Forelimb muscle (tissue), 1 donor: Measurements from ENCODE around the gene AGPS. TPM values are rescaled to one million over a fixed set of nuclear protein-coding genes. Genes with fewer than 3 reads are reported as not detected.
"Not testable (repeated sequence)": the region's sequence is repeated elsewhere in the genome, so short reads cannot be mapped to it uniquely, and the experiment has no call there.

Source experiments
- DNase-seq: peaks from one replicate; pipeline ENCODE4 v3.0.0-alpha.2; 2013; ENCODE audit warnings: low read depth
- polyA plus RNA-seq: library from polyadenylated mRNA; unstranded; fragments of 120-200 nt; gene quantifications from one replicate; pipeline ENCODE4 v1.2.1, GENCODE V29; 2013; ENCODE audit not compliant: insufficient read length

Gene AGPS
- polyA plus RNA-seq, 1 donor, result 26.7 TPM

- no peak for DNase-seq
These were observed 7.4 kb upstream of the AGPS start for GRCh38 chr2:177385151-177385550.

- DNase-seq, result no peak
These were observed 676 bp upstream of the AGPS start for GRCh38 chr2:177391822-177392372.

DNA sequence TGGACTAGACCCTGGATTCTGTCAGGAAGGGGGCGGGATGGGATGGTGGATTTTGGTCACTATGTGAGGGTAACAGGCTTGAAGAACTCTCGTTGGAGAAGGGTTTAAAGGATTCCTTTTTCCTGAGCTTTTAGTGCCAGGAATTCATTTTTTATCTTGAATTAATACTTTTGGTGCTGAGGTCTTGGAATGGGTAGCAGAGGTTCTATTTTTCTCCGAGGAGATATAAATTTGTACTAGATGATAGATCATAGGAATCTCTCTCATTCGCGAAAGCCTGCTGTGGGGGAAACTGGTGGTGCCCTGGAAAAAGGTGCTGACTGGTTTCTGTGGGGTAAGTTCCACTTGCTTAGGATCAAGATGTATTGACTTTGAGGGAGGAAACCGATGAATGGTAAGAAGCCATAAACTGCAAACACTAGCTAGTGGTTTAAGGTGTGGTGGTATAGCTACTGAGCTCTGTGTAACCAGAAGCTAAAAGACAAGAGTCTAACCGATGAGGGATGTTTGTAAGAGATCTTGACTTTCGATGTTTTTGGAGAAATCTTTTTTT, 706 bp downstream of the AGPS start:
- DNase-seq, result no peak

GRCh38 chr2:177393824-177394593, 1.4 kb downstream of the AGPS start:
- no peak for DNase-seq

DNA sequence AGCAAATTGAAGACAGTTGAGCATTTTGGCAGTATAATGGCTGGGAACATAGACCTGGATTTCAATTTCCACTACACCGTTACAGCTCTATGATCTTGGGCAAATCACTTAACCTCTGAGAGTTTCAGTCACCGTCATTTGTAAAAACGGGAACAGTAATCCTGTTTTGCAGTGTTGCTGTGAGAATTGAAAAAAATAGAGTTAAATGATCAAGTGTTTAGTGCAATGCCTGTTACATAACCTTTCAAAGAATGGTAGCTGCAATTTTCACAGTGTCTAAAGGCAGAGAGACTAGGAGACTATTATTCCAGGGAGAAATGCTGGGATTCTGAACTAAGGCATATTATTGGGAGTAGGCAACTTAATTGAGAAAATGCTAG, 2.0 kb downstream of the AGPS start:
- no peak for DNase-seq

- DNase-seq, result no peak
These were observed 2.9 kb downstream of the AGPS start for GRCh38 chr2:177395351-177396065.

GRCh38 chr2:177396703-177397460, 4.3 kb downstream of the AGPS start:
- DNase-seq, result no peak

DNA sequence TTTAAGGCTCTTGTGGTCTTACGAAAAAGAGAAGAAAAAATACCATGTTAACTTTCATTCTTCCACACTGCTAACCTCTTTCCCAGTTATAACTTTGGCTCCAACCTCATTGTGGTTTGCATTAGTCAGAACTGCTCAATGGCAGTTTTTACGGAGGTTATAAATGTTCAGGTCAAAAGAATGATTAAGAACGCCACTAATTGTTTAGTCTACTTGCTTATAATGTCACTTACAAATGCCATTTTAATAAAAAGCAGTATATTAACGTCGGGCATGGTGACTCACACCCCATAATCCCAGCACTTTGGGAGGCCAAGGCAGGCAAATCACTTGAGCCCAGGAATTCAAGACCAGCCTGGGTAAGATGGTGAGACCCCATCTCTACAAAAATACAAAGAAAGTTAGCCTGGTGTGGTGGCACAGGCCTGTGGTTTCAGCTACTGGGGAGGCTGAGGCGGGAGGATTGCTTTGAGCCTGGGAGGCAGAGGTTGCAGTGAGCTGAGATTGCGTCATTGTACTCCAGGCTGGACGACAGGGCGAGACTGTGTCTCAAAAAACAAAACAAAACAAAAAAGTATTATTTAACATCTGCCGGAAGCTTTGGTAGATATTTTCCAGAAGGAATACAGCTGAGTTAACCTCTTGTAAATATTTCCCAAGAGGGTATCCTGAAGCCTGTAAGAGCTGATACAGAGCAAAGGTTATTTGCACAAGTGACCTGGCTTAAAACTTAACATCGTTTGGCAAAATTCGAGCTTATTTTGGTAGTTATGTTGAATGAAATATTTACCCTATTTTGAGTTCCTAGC, 5.1 kb downstream of the AGPS start:
- DNase-seq, result no peak

DNA sequence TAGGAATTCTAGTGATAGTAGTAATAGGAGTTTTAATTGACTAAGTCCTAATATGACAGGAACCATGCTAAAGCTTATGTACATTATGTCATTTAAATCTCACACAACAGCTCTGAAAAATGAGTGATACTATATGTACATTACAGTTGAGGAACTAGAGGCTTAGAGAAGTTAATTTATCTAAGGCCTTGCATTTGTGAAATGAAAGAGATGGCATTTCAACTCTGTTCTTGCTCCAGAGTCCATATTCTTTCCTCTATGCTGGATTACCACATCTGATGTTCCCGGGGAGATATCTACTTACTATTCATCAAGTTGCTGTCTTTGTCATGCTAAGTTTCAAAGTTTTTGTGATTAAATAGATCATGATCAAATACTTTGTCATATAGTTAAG, 5.7 kb downstream of the AGPS start:
- no peak for DNase-seq

DNA sequence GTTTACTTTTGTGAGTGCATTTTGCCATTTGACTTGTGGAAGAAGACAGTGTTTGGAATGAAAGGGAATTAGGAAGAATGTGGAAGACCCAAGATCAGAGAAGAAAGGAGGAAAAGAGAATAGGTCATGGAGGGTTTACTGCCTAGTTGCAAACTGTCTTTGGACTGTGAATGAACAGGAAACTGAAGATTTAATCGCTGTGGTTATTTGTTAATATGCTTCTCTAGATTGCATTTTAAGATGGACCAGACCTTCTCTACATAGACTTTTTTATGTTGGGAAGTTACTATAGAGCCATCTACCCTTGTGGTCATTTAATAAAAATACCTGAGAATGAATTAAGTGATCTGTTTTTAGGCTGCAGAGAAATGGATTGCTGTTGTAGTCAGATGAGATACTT, 6.2 kb downstream of the AGPS start:
- DNase-seq, result no peak

DNA sequence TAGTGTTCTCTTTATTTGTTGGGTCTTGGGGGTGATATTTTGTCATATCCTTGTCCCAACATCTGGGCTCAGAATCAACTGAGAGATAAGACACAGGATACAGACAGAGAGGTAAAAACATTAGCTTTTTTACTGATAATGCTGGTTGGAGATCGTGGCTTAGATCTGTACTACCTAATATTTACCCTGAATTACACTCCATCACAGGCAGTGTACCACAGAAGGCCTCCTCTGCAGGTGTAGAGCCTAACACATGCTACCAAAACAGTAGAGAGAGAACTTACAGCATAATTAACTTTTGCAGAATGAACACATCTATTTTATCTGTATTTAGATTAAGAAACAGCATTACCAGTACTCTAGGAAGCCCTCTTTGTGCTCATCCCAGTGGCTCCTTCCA, 6.8 kb downstream of the AGPS start:
- DNase-seq, result no peak

DNA sequence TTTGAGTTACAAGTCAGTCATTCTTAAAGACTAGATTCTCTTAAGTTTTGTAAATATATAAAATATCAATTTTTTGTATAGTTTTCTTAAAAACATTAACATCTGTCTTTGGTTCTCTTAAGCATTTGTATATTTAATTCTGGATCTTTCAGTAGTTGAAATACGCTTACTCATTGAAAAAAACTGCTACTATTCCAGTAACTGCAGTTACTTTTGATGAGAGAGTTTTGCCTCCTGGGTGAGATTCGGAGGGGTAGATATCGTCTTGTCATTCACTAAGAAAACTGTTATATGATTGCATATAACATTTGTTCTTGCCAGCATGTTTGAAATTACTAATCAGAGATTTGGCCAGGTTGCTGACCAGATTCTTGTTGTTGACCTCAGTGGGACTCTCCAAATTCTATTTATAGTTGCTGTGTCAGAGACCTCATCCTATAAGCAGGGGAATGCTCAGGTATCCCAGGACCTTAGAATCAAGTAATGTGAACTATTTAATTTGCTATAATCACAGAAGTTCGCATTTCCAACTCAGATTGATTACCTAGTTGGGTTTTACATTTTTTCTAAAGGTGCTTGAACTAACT, 7.9 kb downstream of the AGPS start:
- no peak for DNase-seq

DNA sequence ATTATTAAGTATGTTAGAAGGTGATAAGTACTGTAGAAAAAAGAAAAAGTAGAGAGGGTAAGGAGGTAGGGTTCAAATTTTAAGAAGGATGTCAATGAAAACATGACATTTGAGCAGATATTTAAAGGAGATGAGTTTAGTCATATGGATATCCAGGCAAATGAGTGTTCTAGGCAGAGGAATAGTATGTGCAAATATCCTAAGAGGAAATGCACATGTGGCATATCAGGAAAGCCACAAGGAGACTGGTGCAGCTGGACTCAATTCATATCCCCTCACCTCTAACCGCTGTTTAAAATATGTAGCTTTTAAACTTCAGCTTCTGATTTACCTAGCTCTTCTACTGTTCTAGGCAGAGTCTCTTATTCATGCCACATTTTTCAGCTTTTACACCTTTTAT, 9.5 kb downstream of the AGPS start:
- DNase-seq, result no peak

DNA sequence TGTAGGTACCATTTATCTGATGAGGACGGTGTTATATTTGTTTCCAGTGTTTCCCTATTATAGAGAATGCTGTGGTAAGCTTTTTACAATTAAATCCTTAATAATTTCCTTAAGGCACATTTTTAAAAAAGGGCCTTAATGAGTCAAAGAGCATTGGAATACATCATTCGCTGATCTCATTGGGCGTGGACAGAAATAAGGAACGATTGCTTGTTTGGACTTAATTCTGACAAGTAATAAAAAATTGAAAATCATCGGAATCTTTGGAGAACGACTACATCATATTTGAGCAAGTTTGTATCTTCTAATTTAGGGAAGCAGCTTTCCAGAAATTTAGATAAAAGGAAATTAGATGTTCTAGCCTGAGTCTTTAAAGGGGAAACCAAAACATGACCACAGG, 11.3 kb downstream of the AGPS start:
- DNase-seq, result no peak

GRCh38 chr2:177404243-177404642, 11.7 kb downstream of the AGPS start:
- DNase-seq, result no peak

DNA sequence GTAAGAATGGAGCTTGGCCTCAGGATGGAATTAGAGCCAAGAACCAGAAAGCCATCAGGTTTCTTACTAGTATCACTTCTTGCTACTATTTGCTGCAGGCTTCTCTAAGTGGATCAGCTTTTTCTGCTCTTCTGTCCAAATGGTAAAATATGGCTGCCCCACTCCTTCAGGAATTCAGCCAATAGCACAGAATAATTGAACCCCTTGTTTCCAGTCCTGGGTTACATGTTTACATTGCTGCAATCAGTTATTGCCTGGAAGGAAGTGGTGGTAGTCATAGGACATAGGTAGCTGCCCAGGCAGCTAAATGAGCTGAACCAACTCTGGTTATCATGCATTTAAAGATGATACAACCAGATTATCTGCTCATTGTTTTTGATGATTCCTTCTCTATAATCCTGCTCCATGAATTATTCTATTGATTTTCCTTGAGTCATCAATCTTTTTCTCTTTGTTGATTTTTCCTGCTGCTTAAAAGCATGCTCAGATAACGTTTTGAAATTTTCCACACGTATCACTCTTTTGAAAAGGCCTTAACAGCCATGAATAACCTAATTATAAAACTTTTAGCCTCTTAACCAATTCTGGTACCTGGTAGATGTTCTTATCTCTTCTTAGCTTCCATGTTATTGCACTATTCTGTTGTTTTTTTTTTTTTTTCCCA, 12.6 kb downstream of the AGPS start:
- no peak for DNase-seq

GRCh38 chr2:177406182-177406581, 13.6 kb downstream of the AGPS start:
- no peak for DNase-seq

GRCh38 chr2:177407031-177407430, 14.5 kb downstream of the AGPS start:
- DNase-seq, result no peak

- not testable (repeated sequence) for DNase-seq
These were observed 18.1 kb downstream of the AGPS start for GRCh38 chr2:177410629-177411028.

DNA sequence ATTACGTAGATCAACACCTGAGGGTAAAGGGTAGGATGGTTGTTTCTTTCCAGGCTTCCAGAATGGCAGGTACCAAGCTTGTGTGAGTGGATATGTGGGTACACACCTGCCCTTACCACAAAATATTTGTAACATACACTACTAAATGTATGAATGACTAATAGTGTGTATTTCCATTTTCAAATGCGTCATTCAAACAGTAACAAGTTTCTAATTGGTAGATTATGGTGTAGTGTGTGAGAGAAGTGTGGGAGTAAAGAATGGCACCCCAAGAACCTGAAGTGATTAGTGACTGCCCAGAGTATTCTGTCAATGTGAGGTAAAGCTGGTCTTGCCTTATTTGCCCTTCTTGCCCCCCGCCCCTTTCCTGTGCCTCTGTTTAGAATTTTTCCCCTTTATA, 21.1 kb downstream of the AGPS start:
- no peak for DNase-seq
